Ureter (tissue), 1 donor: ENCODE results near the gene BPI. TPM values are rescaled to one million over a fixed set of nuclear protein-coding genes. Genes with fewer than 3 reads are reported as not detected.
"Not testable (repeated sequence)": the region's sequence is repeated elsewhere in the genome, so short reads cannot be mapped to it uniquely, and the experiment has no call there.

Experiments used
- DNase-seq: peaks from one replicate; pipeline ENCODE4 v3.0.0-alpha.2; 2020; ENCODE audit warnings: low spot score
- total RNA-seq: library from RNA; stranded (reverse); gene quantifications from one replicate; pipeline ENCODE4 v1.2.4, GENCODE V29; 2023
- donor health status: DM: yes; HTN: yes; CAD: no.

Gene BPI
- total RNA-seq, 1 donor from 2014 or later: not detected

DNA sequence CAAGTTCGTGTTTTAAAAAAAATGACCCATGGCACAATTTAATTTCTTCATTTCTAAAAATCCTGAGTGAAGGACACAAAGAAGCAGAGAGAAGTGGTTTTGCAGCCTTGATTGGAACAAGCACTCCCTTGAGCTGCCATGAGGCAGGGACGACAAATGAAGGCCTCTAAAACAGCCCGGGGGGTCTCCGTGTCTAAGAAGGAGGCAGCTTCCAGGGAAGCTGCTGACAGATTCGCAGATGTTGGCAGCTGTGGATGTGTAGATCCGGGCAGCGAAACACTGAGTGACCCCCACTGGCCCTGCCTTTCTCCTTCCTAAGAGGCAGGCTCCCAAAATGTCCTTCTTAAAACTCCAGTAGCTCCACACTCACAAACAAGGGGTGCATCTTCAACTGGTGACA, 32.8 kb downstream of the BPI start:
- no peak for DNase-seq

DNA sequence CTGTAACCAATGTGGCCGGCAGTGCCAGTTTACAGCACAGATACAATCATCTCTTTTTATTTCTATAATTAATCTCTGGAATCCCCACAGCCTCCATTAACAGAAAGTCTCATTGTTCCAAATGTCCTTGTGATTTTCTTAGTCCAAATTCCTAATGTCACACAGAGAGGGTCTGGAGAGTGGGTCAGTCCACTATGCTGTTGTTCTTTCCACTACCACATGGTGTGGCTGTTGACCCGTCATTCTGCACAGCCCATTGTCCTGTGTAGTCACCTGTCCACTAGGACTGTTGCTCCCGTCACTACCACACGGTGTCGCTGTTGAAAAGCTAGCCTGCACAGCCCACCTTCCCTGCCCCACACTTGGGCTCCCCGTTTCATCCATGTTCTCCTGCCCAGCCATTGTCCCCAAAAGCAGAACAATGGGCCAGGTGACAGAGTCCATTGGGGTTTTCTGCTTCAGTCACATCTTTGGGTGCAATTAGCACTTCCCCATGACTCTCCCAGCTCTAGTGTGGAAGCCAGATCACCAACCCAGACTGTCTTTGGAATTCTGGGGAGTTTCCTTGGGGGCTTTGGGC, 33.7 kb downstream of the BPI start:
- DNase-seq: no peak

DNA sequence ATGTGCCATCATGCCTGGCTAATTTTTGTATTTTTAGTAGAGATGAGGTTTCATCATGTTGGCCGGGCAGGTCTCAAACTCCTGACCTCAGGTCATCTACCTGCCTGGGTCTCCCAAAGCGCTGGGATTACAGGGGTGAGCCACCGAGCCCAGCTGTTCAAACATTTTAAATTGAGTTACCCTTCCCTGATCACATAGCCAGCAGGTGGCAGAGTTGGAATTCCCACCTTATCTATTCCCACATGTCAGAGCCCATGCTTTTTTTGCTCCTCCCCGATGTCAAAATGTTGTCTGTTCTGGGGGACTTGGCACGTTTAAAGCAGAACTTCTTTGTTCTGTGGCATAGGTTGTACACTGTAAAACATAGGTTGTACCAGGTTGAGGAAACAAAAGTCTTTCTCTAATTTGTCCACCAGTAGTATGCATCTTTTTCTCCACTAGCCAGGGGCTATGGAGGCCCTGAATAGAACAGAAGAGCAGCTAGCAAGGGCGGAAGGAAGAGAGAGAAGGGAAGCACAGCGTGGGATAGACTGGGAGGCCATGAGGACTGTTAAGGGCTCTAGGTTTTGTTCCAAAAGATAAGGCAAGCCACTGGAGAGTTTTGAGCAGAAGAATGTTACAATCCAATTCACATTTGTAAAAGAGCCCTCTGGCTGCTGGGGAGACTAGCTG, 35.0 kb downstream of the BPI start:
- DNase-seq: no peak

DNA sequence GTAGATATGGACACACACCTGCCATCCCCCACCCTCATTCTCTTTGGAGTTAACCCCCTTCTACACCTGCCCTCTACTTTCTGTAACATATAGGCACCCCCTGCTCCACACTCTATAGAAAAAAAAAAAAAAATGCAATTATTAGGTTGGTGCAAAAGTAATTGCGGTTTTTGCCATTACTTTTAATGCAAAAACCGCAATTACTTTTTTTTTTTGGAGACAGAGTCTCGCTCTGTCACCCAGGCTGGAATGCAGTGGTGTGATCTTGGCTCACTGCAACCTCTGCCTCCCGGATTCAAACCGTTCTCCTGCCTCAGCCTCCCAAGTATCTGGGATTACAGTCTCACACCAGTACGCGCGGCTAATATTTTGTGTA, 35.6 kb downstream of the BPI start:
- DNase-seq: not testable (repeated sequence)

DNA sequence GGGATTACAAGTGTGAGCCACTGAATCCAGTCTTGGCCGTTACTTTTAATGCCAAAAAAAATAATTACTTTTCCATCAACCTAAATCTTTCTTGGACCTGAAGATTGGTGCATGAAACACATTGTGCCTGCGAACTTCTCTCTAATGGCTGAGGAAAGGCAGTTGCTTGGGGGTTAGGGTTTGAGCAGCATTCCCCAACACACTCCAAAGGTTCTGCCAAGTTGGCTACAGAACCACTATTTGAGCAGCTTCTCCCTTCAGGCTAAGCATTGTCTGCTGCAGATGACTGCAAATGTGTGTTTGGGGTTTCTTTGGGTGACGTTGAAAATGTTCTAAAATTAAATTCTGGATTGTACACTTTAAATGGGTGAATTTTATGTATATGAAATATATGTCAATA, 36.0 kb downstream of the BPI start:
- DNase-seq: no peak

DNA sequence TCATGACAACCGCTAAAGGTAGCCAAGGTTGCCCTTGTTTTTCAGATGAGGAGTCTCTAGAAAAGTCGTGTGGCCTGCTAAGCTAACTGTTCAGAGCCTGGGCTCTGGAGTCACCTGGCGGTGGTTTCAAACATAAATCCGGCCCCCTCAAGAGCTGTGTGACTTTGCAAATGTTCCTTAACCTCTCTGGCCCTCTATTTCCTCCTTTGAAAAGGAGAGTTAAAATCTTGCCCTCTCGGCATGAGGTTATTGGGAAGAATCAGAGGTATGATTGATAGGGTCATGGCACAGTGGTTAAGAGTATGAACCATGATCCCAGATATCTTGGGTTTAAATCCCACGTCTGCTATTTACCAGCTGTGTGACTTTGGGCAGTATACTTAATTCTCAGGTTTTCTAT, 36.7 kb downstream of the BPI start:
- no peak for DNase-seq

DNA sequence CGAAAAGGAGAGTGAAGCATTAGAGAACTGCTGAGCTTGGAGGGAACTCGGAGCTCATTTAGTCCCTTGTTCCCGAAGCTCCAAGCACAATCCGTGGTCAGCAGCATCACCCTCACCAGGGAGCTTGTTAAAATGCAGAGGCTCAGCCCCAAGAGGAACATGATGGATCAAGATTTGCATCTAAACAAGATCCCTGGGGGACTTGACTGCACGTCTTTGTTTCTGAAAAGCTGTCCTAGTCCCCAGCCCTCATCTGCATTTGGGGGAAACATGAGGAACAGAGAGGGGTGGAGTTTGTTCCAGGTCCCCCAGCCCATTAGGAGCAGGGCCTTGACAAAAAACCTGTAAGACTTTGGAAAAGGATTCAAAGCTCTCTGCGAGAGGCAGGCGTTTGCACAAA, 38.3 kb downstream of the BPI start:
- DNase-seq: no peak

DNA sequence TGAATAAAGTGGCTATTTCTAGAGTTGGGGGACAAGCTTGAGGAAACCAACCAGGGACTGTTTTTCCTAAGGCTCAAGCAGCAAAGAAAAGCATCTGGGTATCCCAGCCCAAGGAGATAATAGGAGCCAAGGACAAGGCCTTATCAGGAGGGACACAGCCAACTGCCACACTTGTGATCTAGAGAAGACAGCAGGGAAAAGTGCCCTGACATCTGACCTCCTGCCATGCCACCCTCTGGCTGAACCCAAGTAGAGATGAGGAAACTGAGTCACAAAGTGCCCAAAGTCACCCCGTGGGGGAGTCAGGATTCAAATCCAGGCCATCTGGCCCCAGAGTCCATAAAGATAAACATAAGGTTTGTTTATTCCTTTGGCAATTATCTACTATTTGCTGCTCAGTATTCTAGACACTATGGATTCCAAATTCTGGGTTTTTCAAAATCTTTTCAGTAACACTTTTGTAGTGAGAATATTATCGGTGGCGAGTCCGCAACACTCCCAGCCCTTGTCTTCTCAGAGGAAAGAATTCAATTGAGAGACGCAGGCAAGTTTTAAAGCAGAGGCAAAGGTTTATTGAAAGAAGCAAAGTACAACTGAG, 38.9 kb downstream of the BPI start:
- DNase-seq: no peak

DNA sequence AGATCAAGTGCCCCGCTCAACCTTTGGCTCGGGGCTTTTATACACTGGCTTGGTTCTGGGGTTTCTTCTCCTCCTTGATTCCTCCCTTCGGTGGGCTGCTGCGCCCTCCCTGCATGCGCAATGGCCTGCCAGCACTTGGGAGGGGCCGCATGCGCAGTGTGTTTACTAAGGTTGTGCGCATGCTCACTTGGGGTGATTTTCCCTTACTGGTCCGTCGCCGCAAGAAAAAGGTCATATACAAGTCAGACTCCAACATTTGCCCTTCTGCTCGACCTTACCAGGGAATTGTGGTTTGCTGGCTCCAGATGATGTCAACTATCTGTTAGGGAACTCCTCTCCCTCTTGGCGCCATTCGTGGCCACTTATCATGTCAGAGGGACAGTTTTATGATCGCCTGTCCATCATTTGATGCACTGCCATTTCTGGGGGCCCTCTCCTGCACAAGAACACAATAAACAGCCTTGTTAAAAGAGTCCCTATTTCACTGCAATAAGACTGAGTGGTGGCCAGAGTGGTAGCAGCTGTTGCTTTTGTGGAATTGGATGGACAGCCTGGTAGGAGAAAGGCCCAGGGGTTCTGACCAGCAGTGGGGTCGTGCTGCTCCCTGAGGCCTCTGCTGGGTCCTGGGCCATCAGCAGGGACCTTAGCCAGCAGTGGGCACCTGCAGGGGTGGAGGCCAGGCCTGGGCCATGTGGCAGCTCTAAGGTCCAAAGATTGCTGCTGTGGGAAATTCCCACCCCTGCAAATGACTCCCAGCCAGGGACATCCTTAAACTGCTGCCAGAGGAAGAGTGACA, 39.6 kb downstream of the BPI start:
- DNase-seq: peak; percentile 76

DNA sequence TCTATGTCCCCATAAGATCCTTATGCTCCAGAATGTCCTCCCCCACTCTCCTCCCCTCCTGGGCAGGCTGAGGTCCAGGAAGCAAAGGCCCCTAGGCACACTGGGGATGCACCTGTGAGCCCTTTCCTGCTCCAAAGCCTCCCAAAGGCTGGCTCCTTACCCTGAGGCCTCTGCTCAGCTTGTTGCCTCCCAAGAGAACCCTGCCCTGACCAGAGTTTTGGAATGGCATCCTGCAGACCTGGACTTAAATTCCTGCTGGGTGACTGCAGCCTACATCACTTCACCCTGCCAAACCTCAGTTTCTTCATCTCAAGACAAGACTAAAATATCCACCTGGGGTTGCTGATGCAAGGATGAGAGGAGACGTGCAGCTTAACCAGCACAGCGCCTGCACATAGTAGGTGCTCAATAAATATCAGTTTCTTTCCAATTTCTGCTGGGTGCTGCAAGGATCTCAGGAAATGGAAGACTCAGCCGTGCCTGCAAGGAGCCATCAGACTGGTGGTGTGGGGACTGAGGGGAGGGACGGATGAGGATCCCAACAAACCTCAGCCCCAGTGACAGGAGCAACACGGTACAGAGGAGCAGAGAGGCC, 40.2 kb downstream of the BPI start:
- DNase-seq: no peak

DNA sequence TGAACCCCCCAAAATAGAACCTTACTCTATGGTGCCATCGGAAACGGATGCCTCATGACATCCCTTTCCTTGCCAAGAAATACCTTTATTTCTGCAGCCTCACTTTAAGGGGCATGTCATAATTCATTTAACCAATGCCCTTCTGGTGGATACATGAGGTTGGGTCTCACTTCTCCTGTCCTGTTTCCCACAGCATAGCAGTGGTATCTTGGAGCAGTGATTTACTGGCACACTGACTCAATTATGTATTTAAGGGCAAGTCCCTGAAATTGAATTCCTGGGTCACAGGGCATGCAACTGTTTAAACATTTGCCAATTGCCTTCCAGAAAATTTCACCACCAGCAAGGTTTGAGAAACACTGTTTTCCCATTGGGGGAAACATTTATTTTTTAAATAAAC, 41.7 kb downstream of the BPI start:
- DNase-seq: no peak

DNA sequence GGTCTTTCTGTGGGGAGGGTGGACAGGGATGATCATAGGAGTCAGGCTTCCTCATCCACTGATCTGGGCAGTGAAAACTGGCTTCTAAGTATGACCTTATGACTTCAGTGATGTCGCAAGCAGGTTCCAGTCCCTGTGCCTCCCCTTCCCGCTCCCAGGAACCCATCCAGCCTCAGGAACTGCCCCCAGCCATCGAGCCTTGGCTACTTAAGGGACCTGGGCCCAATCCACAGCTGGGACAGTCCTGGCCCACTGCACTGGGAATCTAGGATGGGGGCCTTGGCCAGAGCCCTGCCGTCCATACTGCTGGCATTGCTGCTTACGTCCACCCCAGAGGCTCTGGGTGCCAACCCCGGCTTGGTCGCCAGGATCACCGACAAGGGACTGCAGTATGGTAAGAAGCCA, 42.3 kb downstream of the BPI start, which contains the start of gene LBP:
TSS of gene LBP (plus strand) at position 236 of the 405 bp plus-strand sequence. CDS start at position 271, 35 bp downstream.
- DNase-seq: no peak

DNA sequence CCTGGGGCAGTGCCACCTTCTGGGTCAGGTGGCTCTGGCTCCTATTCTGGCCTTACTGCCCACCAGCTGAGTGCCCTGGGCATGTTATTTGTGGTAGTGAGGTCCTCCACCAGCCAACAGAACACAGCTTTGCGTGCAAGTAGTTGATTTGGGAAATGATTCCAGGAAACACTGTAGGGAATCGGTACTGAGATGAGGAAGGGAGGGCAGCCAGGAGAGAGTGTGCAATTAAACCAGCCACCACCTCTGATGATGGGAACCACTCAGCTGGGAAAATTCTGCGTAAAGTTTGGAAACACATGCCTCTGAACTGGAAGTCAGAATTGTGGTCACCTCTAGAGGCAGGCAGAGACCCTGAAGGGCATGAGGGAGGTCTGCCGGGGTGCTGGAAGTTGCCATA, 42.8 kb downstream of the BPI start:
- no peak for DNase-seq

DNA sequence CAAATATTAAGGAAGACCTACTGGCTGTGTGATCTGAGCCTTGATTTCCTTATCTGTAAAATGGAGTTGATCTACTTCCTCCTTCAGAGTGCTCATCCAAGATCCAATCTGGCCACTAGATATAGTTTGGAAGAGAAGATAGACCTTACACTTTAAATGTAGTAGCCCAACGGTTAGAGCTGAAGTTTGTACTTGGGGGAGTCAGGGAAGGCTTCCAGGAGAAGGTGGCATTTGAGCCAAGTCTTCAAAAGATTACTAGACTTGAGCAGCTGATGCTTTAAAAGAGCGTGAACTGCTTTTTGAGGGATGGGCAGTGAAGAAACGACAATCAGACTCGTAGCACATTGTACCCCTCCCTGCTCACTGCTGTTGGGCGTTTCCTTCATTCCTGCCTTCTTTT, 45.9 kb downstream of the BPI start:
- DNase-seq: no peak

DNA sequence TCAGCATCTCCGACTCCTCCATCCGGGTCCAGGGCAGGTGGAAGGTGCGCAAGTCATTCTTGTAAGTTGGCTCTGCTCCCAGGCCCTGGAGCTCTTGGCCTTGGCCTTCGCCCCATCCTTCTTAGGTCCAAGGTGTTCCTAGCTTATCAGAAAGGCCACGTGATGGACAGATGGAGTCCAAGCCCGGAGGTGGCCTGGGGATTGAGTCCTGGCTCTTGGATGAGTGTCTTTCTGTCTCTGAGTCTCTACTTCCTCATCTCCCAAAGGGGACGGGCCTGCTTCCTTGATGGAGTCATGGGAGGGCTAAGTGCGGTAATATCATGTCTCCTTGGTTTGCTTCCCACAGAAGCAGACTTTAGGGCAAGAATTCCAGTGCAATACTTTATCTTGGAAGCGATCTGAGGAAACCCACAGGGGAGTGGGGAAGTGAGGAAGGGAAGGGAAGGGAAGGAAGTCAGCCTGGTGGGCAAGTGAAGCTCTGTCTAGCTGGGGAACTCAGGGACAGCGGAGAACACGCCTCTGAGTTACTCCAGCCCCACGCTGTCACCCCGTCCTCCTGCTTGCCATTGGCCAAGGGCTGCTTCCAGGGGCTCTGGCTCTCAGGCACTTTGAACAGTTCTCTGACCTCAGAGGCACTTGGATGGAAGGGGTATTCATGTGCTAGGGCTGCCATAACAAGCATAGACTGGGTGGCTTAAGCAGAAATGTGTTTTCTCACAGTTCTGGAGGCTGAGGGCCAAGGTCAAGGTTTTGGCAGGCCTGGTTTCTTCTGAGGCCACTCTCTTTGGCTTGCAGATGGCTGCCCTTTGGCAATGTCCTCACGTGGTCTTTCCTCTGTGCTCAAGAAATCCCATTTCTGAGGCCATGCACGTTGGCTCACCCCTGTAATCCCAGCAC, 47.2 kb downstream of the BPI start:
- no peak for DNase-seq

DNA sequence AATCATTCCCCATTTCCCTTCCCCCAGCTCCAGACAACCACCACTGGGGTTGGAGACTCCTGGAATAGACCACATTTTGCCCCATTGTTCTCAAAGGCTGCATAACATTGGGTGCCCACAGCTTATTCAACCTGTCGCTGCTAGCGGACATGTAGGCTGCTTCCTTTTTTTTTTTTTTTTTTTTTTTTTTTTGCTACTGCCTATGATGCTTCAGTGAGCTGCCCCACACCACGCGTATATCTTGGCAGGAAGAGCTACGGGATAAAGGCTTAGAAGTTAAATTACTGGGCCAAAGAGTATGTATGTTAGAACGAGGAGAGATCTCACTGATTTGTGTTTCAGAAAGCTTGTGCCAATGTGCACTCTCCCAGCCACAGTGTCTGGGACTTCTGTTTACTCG, 49.4 kb downstream of the BPI start:
- DNase-seq: no peak

DNA sequence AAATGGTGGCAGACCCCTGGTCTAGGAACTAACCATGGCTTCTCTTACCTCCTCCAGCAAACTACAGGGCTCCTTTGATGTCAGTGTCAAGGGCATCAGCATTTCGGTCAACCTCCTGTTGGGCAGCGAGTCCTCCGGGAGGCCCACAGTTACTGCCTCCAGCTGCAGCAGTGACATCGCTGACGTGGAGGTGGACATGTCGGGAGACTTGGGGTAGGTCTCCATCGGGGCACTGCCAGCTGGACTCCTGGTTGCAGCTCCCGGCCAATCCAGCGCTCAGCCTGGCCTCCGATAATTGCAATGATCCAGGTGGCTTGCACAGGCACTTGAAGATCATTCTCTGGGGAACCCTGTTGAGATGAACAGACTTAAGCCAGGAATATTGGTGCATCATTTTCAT, 50.3 kb downstream of the BPI start:
- DNase-seq: no peak

DNA sequence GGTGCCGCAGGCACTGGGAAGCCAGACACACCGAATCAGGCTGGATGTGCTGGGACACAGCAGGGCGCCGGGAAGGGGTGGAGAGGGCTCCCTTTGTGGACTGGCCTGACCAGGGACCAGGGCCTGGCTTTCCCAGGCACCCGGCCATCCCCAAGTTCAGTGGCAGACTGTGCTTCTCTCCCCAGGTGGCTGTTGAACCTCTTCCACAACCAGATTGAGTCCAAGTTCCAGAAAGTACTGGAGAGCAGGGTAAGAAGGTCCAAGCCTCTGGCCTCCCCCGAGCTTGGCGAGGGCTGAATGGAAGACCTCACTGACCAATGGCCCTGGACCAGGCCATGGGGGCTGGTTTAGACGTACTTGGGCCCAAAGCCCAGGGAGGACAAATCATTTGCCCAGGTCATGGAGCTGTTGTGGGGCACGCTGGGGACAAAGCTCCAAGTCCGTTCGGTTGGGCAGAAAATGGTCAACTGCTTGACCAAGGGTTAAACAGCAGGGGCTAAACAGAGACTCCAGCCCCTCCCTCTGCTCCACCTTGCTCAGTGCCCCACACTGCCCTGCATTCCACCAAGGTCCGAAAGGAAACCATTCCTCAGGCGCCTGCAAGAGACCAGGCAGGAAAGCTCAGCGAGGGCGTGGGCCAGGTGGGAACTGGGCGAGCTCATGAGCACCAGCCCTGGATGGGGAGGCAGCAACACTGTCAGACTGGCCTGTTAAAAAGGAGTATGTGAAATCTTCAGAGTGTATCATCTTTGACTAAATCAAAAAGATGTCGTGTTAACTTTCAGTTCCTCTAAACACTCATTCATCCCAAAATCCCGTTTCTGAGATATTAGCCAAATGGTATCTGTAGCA, 51.4 kb downstream of the BPI start:
- no peak for DNase-seq

DNA sequence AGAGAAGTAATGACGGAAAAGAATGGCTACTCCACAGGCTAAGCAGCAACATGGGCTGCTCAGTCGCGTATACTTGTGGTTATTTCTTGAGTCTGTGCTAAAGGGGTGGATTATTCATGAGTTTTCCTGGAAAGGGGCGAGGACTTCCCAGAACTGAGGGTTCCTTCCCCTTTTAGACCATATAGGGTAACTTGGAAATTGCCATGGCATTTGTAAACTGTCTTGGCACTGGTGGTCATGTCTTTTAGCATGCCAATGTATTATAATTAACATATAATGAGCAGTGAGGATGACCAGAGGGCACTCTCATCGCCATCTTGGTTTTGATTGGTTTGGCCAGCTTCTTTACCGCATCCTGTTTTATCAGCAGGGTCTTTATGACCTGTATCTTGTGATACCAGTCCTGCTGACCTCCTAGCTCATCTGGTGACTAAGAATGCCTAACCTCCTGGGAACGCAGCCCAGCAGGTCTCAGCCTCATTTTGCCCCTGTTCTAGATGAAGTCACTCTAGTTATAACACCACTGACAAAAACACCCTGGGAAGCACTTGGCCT, 53.8 kb downstream of the BPI start:
- no peak for DNase-seq

DNA sequence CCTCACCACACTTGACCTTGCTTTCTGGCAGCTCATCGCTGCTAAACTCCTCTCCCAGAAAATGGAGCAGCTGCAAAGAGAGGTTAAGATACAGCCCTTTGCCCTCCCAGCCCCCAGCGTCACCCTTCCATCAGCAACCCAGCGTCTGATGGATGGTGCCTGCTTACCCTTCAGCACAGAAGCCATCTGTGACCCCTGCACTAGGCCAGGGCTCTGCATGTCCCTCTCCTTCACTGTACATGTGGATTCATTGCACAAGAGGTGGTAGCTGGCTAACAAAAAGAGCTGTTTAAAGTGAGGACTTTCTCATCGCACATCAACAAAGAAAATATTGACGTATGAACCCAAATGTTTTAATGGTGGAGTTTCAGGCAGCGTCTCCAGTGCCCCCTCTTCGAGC, 54.6 kb downstream of the BPI start:
- no peak for DNase-seq
